C4-2B (cell line): Measurements from ENCODE around the gene LRP4.

ENCODE experiments used
- ZFX ChIP-seq: fragments of 450-650 bp; IDR thresholded peaks from 2 replicates; pipeline ENCODE4 v1.6.1; 2017
- TF ChIP-seq, protein P1 (sequence below): fragments of 450-650 bp; conservative IDR thresholded peaks from 2 replicates; pipeline ENCODE4 v1.5.1; 2017; ENCODE audit warnings: mild to moderate bottlenecking

DNA sequence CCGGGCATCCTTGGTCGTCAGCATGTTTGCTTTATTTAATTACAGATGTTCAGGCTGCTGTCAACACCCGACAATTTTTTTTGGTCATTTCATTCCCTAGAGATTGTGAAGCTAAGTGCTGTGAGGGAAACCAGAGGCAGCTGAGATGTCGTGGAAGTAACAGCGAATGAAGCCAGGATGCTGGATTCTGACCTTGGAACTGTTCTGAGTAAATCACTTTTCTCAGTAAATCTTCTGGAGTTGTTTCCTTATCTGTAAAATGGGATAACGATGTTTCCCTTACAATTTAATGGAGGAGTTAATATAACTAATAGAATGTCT, 71.9 kb downstream of the LRP4 start:
- TF ChIP-seq, protein P1, sequence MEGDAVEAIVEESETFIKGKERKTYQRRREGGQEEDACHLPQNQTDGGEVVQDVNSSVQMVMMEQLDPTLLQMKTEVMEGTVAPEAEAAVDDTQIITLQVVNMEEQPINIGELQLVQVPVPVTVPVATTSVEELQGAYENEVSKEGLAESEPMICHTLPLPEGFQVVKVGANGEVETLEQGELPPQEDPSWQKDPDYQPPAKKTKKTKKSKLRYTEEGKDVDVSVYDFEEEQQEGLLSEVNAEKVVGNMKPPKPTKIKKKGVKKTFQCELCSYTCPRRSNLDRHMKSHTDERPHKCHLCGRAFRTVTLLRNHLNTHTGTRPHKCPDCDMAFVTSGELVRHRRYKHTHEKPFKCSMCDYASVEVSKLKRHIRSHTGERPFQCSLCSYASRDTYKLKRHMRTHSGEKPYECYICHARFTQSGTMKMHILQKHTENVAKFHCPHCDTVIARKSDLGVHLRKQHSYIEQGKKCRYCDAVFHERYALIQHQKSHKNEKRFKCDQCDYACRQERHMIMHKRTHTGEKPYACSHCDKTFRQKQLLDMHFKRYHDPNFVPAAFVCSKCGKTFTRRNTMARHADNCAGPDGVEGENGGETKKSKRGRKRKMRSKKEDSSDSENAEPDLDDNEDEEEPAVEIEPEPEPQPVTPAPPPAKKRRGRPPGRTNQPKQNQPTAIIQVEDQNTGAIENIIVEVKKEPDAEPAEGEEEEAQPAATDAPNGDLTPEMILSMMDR: no peak
- TF ChIP-seq ZFX: no peak
